K562 (cell line): ENCODE data around the gene PNP. TPM values are rescaled to one million over a fixed set of nuclear protein-coding genes. Genes with fewer than 3 reads are reported as not detected.

ENCODE experiments used
- ATAC-seq: fragments of 200-7000 bp; cut with Tn5 transposase; 3 replicates; pipeline ENCODE4 v1.9.1; 2020; ENCODE audit warnings: moderate library complexity
- BruUV-seq: library from RNA; stranded (reverse); fragments of 400-500 nt; replicated peaks from 2 replicates; lab custom pipeline; 2021; lab: Mats Ljungman, UMichigan
- CTCF ChIA-PET: fragments of 300-600 bp; formaldehyde crosslinking; extraction: SDS; loops from one replicate; lab custom pipeline; 2021; ENCODE audit warnings: low intra/inter-chr PET ratio; lab: Yijun Ruan, JAX
- POLR2A ChIA-PET: fragments of 300-600, 350-650 bp; sonication (Branson Sonifier 250); formaldehyde crosslinking; extraction: SDS; loops from one replicate; lab custom pipeline; 2021; ENCODE audit warnings: antibody characterized with exemption, inconsistent platforms; lab: Yijun Ruan, JAX
- DNase-seq, 4 experiments: peaks; one replicate each; pipeline versions ENCODE4 v3.0.0 to v3.0.0-alpha.2; 2011 to 2018; ENCODE audit warnings: low spot score in 3 of 4, mixed read lengths in 3 of 4; ENCODE audit errors: extremely low read depth in 1 of 4
- FAIRE-seq: peaks from 2 replicates; lab custom pipeline; 2011; peaks lifted over from hg19 to GRCh38; lab: Jason Lieb, UNC
- H2AFZ ChIP-seq: 2 replicates; pipeline ENCODE4 v1.6.0; 2011; ENCODE audit warnings: low read depth, low read length, control low read depth, inconsistent platforms
- H3K27ac ChIP-seq: fragments of 200-600 bp; 3 replicates; pipeline ENCODE4 v1.8.0; 2011; ENCODE audit warnings: low read depth, mild to moderate bottlenecking, control low read depth, inconsistent platforms, low read length, moderate library complexity, mixed read lengths; ENCODE audit errors: extremely low read depth
- H3K27me3 ChIP-seq, 2 experiments: fragments of 300-600 bp in 1 of 2; 2 replicates in 1 of 2; 3 replicates in 1 of 2; pipeline versions ENCODE4 v1.6.0 to v1.8.0; 2011; ENCODE audit warnings: inconsistent platforms in 2 of 2, low read length in 2 of 2, mild to moderate bottlenecking in 1 of 2, mixed read lengths in 1 of 2, moderate library complexity in 1 of 2; ENCODE audit not compliant: control insufficient read depth in 2 of 2, insufficient read depth in 2 of 2
- H3K36me3 ChIP-seq: fragments of 300-600 bp; 3 replicates; pipeline ENCODE4 v1.8.0; 2011; ENCODE audit warnings: mild to moderate bottlenecking, low read length, inconsistent platforms; ENCODE audit not compliant: control insufficient read depth, insufficient read depth
- H3K4me1 ChIP-seq, 2 experiments: fragments of 200-600 bp in 1 of 2; replicated peaks in 1 of 2; 2 replicates in 1 of 2; 3 replicates in 1 of 2; pipeline versions ENCODE4 v1.5.1 to v1.8.0; 2011; ENCODE audit warnings: inconsistent platforms in 2 of 2, low read length in 2 of 2, mild to moderate bottlenecking in 1 of 2, mixed read lengths in 1 of 2, moderate library complexity in 1 of 2; ENCODE audit not compliant: control insufficient read depth in 2 of 2, insufficient read depth in 2 of 2
- H3K4me2 ChIP-seq: 2 replicates; pipeline ENCODE4 v1.6.1; 2011; ENCODE audit warnings: low read length, control low read depth, inconsistent platforms, mixed read lengths; ENCODE audit not compliant: insufficient read depth
- H3K4me3 ChIP-seq: fragments of 200-600 bp; sonication (generic), shearing (Covaris generic); 2 replicates; pipeline ENCODE4 v1.5.1; 2016; ENCODE audit warnings: control low read depth, inconsistent platforms
- H3K79me2 ChIP-seq: fragments of 200-600 bp; 3 replicates; pipeline ENCODE4 v1.8.0; 2011; ENCODE audit warnings: low read length, inconsistent platforms; ENCODE audit not compliant: control insufficient read depth, insufficient read depth
- H3K9ac ChIP-seq, 2 experiments: 2 replicates each; pipeline versions ENCODE4 v1.6.0 to v1.6.1; 2011; ENCODE audit warnings: low read depth in 2 of 2, low read length in 2 of 2, control low read depth in 1 of 2, inconsistent platforms in 1 of 2, mild to moderate bottlenecking in 1 of 2, mixed read lengths in 1 of 2; ENCODE audit not compliant: insufficient read depth in 1 of 2
- H3K9me1 ChIP-seq: one replicate; pipeline ENCODE4 v1.6.0; 2011; ENCODE audit warnings: inconsistent platforms, mild to moderate bottlenecking, low read length, moderate library complexity; ENCODE audit not compliant: control insufficient read depth, insufficient read depth
- H3K9me3 ChIP-seq: replicated peaks from 2 replicates; pipeline ENCODE4 v1.5.1; 2011; ENCODE audit warnings: low read depth, low read length, inconsistent platforms; ENCODE audit not compliant: control insufficient read depth, insufficient read depth
- H4K20me1 ChIP-seq: replicated peaks from 2 replicates; pipeline ENCODE4 v1.6.1; 2011; ENCODE audit warnings: low read length, inconsistent platforms, mixed read lengths; ENCODE audit not compliant: control insufficient read depth, insufficient read depth
- E2F6 ChIP-seq, 2 experiments: IDR thresholded peaks; 2 replicates each; pipeline ENCODE4 v1.6.1; 2011; ENCODE audit warnings: borderline replicate concordance in 1 of 2, control low read depth in 1 of 2, low read depth in 1 of 2, low read length in 1 of 2, mild to moderate bottlenecking in 1 of 2, mixed read lengths in 1 of 2, moderate library complexity in 1 of 2; ENCODE audit not compliant: insufficient read depth in 1 of 2, insufficient read length in 1 of 2, poor library complexity in 1 of 2, severe bottlenecking in 1 of 2; ENCODE audit errors: extremely low read depth in 1 of 2
- HNRNPLL ChIP-seq: fragments of 200-400 bp; formaldehyde crosslinking; IDR thresholded peaks from 2 replicates; pipeline ENCODE4 v1.6.1; 2017; ENCODE audit warnings: low read length, low read depth, mild to moderate bottlenecking; ENCODE audit not compliant: poor library complexity, severe bottlenecking
- L3MBTL2 ChIP-seq: fragments of 450-650 bp; IDR thresholded peaks from 2 replicates; pipeline ENCODE4 v1.6.1; 2016; ENCODE audit warnings: mild to moderate bottlenecking, moderate library complexity
- NFIC ChIP-seq: fragments of 450-650 bp; IDR thresholded peaks from 2 replicates; pipeline ENCODE4 v1.6.1; 2017; ENCODE audit warnings: mild to moderate bottlenecking, inconsistent platforms
- NFIX ChIP-seq: fragments of 250-450 bp; sonication (Bioruptor Pico); IDR thresholded peaks from 2 replicates; pipeline ENCODE4 v1.4.0; 2020; ENCODE audit warnings: low read depth, mild to moderate bottlenecking, moderate library complexity
- NR2C2 ChIP-seq, 2 experiments: fragments of 200-800 bp in 1 of 2; sonication (Bioruptor generic) in 1 of 2; sonication (generic) in 1 of 2; formaldehyde crosslinking in 1 of 2; IDR thresholded peaks; 2 replicates each; pipeline versions ENCODE4 v1.6.1 to v1.8.0; 2016 to 2022; ENCODE audit warnings: mild to moderate bottlenecking in 1 of 2, missing compliant biosample characterization in 1 of 2, missing genetic modification characterization in 1 of 2, missing genetic modification reagents in 1 of 2
- NRF1 ChIP-seq, 2 experiments: fragments of 450-650 bp; IDR thresholded peaks in 1 of 2; conservative IDR thresholded peaks in 1 of 2; 2 replicates each; pipeline ENCODE4 v1.6.1; 2014; ENCODE audit warnings: mild to moderate bottlenecking in 2 of 2
- ZNF140 ChIP-seq: fragments of 250-450 bp; sonication (Bioruptor Pico); IDR thresholded peaks from 2 replicates; pipeline ENCODE4 v1.8.0; 2021; ENCODE audit warnings: moderate library complexity, mild to moderate bottlenecking, inconsistent platforms
- WGBS: fragments of 100-300 bp; shearing (Covaris generic); methylation state at CpG from one replicate; pipeline ENCODE4 v1.1.6; 2016; ENCODE audit warnings: low coverage, mixed read lengths; ENCODE audit not compliant: insufficient coverage; ENCODE audit errors: missing lambda C conversion rate; 5-methylcytosine and 5-hydroxymethylcytosine counted together
- in situ Hi-C: fragments of 300-500 bp; cut with MboI; formaldehyde crosslinking; loops from 4 replicates; pipeline ENCODE4 v1.15.0; 2018; ENCODE audit warnings: inconsistent platforms, mixed read lengths
- intact Hi-C: fragments of 100-400 bp; cut with micrococcal nuclease; formaldehyde crosslinking; loops from 2 replicates; pipeline ENCODE4 v1.14.2; 2022
- polyA plus RNA-seq, 8 experiments: library from polyadenylated mRNA; depleted of rRNA in 4 of 8; stranded (reverse) in 5 of 8; unstranded in 3 of 8; fragments of >200 nt; fragmentation: Nextera tagmentation in 2 of 8; fragmentation: Illumina TruSeq in 1 of 8; extraction: Ambion mirVana in 2 of 8; extraction: Trizol in 1 of 8; gene quantifications; 2 replicates each; pipeline versions ENCODE4 v1.2.1 to v1.2.3, GENCODE V29; 2011 to 2014; ENCODE audit warnings: inconsistent platforms in 1 of 8, missing spikeins in 1 of 8
- total RNA-seq, 7 experiments: library from RNA; depleted of rRNA in 6 of 7; stranded (reverse); fragments of >200 nt in 6 of 7; fragmentation: Illumina TruSeq in 2 of 7; extraction: Trizol in 2 of 7; gene quantifications; 2 replicates each; pipeline versions ENCODE4 v1.2.1 to v1.2.3, GENCODE V29; 2011 to 2021; ENCODE audit warnings: low replicate concordance in 1 of 7

The PNP gene
- total and polyA plus RNA-seq, 9 of the 15 experiments (the other 6 are each of a cell fraction or from before 2014, with no cell fraction given) = 92.5 to 288 (median 137) TPM

- no peak overlapping the region for H2AFZ ChIP-seq
- no peaks in the 10 kb centered on the region for H3K27me3 ChIP-seq
- in situ Hi-C loops = no loop called here
- peak; percentile 42 for ATAC-seq
- peaks cover 24 to 26% of the 10 kb centered on the region in 2 experiments; a peak in 4 of 5 replicates for H3K4me1 ChIP-seq
- no TSS peak for BruUV-seq
- no peaks in the 10 kb centered on the region for H4K20me1 ChIP-seq
- no peak for FAIRE-seq
- DNase-seq = peak; percentile 44 to 58 (median 46)
- H3K27ac ChIP-seq = no peak overlapping the region
- peak overlapping the region in 1 of 2 experiments; percentile 74; a peak in 1 of 4 replicates for H3K9ac ChIP-seq
- no peak overlapping the region for H3K4me3 ChIP-seq
- CTCF ChIA-PET = no interaction called here
- no peaks in the 10 kb centered on the region for H3K9me3 ChIP-seq
- peak; percentile 97 for TF ChIP-seq NFIC
- TF ChIP-seq NFIX (CRISPR knock-in tag) = peak; percentile 79
- TF ChIP-seq HNRNPLL = peak; percentile 81
- peak in 1 of 2 experiments; percentile 27 for TF ChIP-seq E2F6 (IDR thresholded peaks at IDR 0.05; ENCODE audit: borderline replicate concordance in 1 of 2, extremely low read depth in 1 of 2, insufficient read depth in 1 of 2, insufficient read length in 1 of 2, low read depth in 1 of 2, low read length in 1 of 2, poor library complexity in 1 of 2, severe bottlenecking in 1 of 2)
- TF ChIP-seq NRF1 (conservative IDR thresholded peaks at IDR 0.05 in 1 of 2, IDR thresholded peaks at IDR 0.05 in 1 of 2) = no peak
- no peak for TF ChIP-seq NR2C2 (CRISPR knock-in tag; IDR thresholded peaks at IDR 0.05)
- 0 out of 2 replicates have a peak, but pooled peaks have one; percentile 24 for TF ChIP-seq NR2C2 (tag; IDR thresholded peaks at IDR 0.05)
- peak; percentile 45; the same call in 1 of the 2 replicates for TF ChIP-seq L3MBTL2
- TF ChIP-seq ZNF140 = no peak
- no peaks in the 10 kb centered on the region; the same call in 2 of the 3 replicates for H3K79me2 ChIP-seq
- no peaks in the 10 kb centered on the region for H3K9me1 ChIP-seq
- POLR2A ChIA-PET = interaction anchor here (0.6 kb wide), 2 partner anchors 10 to 835 kb away, joined by 3 read pairs; no protein-coding TSS in a partner anchor
- intact Hi-C loops = no loop called here
- 67% methylated on average over 28 of the region's 30 CpGs for WGBS
- no peak overlapping the region for H3K4me2 ChIP-seq
- H3K36me3 ChIP-seq = no peaks in the 10 kb centered on the region
Measured at GRCh38 chr14:20429801-20430669, 39.2 kb upstream of the PNP start.
